ENCODE results near the gene ARMH1.

DNA sequence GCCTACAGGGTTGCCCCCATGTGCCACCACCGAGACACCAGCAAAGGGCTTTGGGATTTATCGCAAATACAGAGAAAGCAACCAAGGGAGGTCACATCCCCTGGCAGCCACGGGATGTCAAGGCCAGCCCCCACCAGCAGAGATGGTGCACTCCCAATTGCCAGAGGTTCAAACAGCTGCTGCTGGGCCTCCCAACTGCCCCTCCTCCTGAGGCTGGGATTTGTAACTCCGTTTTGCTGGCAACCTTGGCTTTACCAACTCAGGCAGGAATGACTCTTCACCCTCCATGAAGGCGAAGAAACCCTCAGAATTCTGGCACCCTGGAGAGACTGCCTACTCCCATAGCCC, 11.9 kb upstream of the ARMH1 start:
- TF ChIP-seq POLR2AphosphoS5 (IDR thresholded peaks at IDR 0.05) (no peak), EP300 (IDR thresholded peaks at IDR 0.05) (no peak), POLR2A (IDR thresholded peaks at IDR 0.05) (no peak)
- TF ChIP-seq, protein P1, sequence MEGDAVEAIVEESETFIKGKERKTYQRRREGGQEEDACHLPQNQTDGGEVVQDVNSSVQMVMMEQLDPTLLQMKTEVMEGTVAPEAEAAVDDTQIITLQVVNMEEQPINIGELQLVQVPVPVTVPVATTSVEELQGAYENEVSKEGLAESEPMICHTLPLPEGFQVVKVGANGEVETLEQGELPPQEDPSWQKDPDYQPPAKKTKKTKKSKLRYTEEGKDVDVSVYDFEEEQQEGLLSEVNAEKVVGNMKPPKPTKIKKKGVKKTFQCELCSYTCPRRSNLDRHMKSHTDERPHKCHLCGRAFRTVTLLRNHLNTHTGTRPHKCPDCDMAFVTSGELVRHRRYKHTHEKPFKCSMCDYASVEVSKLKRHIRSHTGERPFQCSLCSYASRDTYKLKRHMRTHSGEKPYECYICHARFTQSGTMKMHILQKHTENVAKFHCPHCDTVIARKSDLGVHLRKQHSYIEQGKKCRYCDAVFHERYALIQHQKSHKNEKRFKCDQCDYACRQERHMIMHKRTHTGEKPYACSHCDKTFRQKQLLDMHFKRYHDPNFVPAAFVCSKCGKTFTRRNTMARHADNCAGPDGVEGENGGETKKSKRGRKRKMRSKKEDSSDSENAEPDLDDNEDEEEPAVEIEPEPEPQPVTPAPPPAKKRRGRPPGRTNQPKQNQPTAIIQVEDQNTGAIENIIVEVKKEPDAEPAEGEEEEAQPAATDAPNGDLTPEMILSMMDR (IDR thresholded peaks at IDR 0.05): no peak
